ENCODE measurements around the gene HSF5.

The HSF5 gene

GRCh38 chr17:58402047-58402446, 86.2 kb downstream of the HSF5 start:
- no peak overlapping the region for H2BK15ac ChIP-seq (ENCODE audit: low read depth, poor library complexity, severe bottlenecking)
- no peak overlapping the region for H3K27ac ChIP-seq (ENCODE audit: low read length, poor library complexity, severe bottlenecking)
- no peak overlapping the region for H4K8ac ChIP-seq (ENCODE audit: low read length)
- no peaks in the 10 kb centered on the region for H3K4me1 ChIP-seq (ENCODE audit: control insufficient read depth, insufficient read depth, low read depth, low read length)
- H3K9ac ChIP-seq (ENCODE audit: low read length): no peak overlapping the region
- H3K4me2 ChIP-seq (ENCODE audit: low read length, poor library complexity, severe bottlenecking): no peak overlapping the region
- H2BK5ac ChIP-seq (ENCODE audit: low read depth, low read length, poor library complexity, severe bottlenecking): no peak overlapping the region
- H3K23ac ChIP-seq (ENCODE audit: low read length in 2 of 2): no peak overlapping the region
- no peaks in the 10 kb centered on the region for H3K9me3 ChIP-seq (ENCODE audit: control insufficient read depth, low read length)
- H2BK120ac ChIP-seq (ENCODE audit: low read depth, low read length): no peak overlapping the region
- no peaks in the 10 kb centered on the region for H3K79me1 ChIP-seq (replicated peaks; ENCODE audit: low read length, poor library complexity, severe bottlenecking)
- H3K4ac ChIP-seq (ENCODE audit: low read depth in 1 of 2, low read length in 2 of 2): no peak overlapping the region
- peaks cover 9 to 16% of the 10 kb centered on the region in 2 experiments for H3K27me3 ChIP-seq (ENCODE audit: control insufficient read depth in 1 of 2, insufficient read depth in 1 of 2, low read length in 2 of 2)
- H3K36me3 ChIP-seq (ENCODE audit: control insufficient read depth in 1 of 2, insufficient read depth in 2 of 2, low read depth in 1 of 2, low read length in 2 of 2): no peaks in the 10 kb centered on the region
- no peak overlapping the region for H3K14ac ChIP-seq (ENCODE audit: low read length in 2 of 2)
- no peak overlapping the region for H2AFZ ChIP-seq (ENCODE audit: low read depth, low read length)
- H2AK5ac ChIP-seq (ENCODE audit: low read length, severe bottlenecking): no peak overlapping the region
- no peak overlapping the region for H3K18ac ChIP-seq (ENCODE audit: low read depth in 1 of 2, low read length in 2 of 2)
- H3K4me3 ChIP-seq (ENCODE audit: insufficient read depth in 1 of 2, low read depth in 1 of 2, low read length in 2 of 2): no peak overlapping the region
- peak; percentile 13 for DNase-seq
- H2BK12ac ChIP-seq (ENCODE audit: low read length in 2 of 2): no peak overlapping the region
- H4K91ac ChIP-seq (ENCODE audit: low read length): no peak overlapping the region

GRCh38 chr17:58401287-58401686, 86.9 kb downstream of the HSF5 start:
- no peak overlapping the region for H3K4me2 ChIP-seq (ENCODE audit: low read length, poor library complexity, severe bottlenecking)
- no peaks in the 10 kb centered on the region for H3K79me1 ChIP-seq (replicated peaks; ENCODE audit: low read length, poor library complexity, severe bottlenecking)
- H3K14ac ChIP-seq (ENCODE audit: low read length in 2 of 2): no peak overlapping the region
- H2BK5ac ChIP-seq (ENCODE audit: low read depth, low read length, poor library complexity, severe bottlenecking): no peak overlapping the region
- H2BK15ac ChIP-seq (ENCODE audit: low read depth, poor library complexity, severe bottlenecking): no peak overlapping the region
- H3K9ac ChIP-seq (ENCODE audit: low read length): no peak overlapping the region
- no peak overlapping the region for H3K4ac ChIP-seq (ENCODE audit: low read depth in 1 of 2, low read length in 2 of 2)
- no peak overlapping the region for H3K23ac ChIP-seq (ENCODE audit: low read length in 2 of 2)
- H3K18ac ChIP-seq (ENCODE audit: low read depth in 1 of 2, low read length in 2 of 2): no peak overlapping the region
- no peak for DNase-seq
- H4K91ac ChIP-seq (ENCODE audit: low read length): no peak overlapping the region
- no peak overlapping the region for H2AFZ ChIP-seq (ENCODE audit: low read depth, low read length)
- no peak overlapping the region for H4K8ac ChIP-seq (ENCODE audit: low read length)
- no peaks in the 10 kb centered on the region for H3K4me1 ChIP-seq (ENCODE audit: control insufficient read depth, insufficient read depth, low read depth, low read length)
- no peaks in the 10 kb centered on the region for H3K36me3 ChIP-seq (ENCODE audit: control insufficient read depth in 1 of 2, insufficient read depth in 2 of 2, low read depth in 1 of 2, low read length in 2 of 2)
- H3K27ac ChIP-seq (ENCODE audit: low read length, poor library complexity, severe bottlenecking): no peak overlapping the region
- no peaks in the 10 kb centered on the region for H3K9me3 ChIP-seq (ENCODE audit: control insufficient read depth, low read length)
- WGBS: 53% methylated on average over 2 of the region's 2 CpGs
- no peak overlapping the region for H2BK12ac ChIP-seq (ENCODE audit: low read length in 2 of 2)
- no peak overlapping the region for H2BK120ac ChIP-seq (ENCODE audit: low read depth, low read length)
- H3K27me3 ChIP-seq (ENCODE audit: control insufficient read depth in 1 of 2, insufficient read depth in 1 of 2, low read length in 2 of 2): peaks cover 9 to 18% of the 10 kb centered on the region in 2 experiments
- H3K4me3 ChIP-seq (ENCODE audit: insufficient read depth in 1 of 2, low read depth in 1 of 2, low read length in 2 of 2): no peak overlapping the region
- H2AK5ac ChIP-seq (ENCODE audit: low read length, severe bottlenecking): no peak overlapping the region

GRCh38 chr17:58400826-58401225, 87.4 kb downstream of the HSF5 start:
- Histone ChIP-seq H3K23ac (ENCODE audit: low read length in 2 of 2) (no peak overlapping the region), H3K9ac (ENCODE audit: low read length) (no peak overlapping the region), H3K79me1 (replicated peaks; ENCODE audit: low read length, poor library complexity, severe bottlenecking) (no peaks in the 10 kb centered on the region), H2BK15ac (ENCODE audit: low read depth, poor library complexity, severe bottlenecking) (no peak overlapping the region), H3K4me3 (ENCODE audit: insufficient read depth in 1 of 2, low read depth in 1 of 2, low read length in 2 of 2) (no peak overlapping the region), H2BK5ac (ENCODE audit: low read depth, low read length, poor library complexity, severe bottlenecking) (no peak overlapping the region), H4K91ac (ENCODE audit: low read length) (no peak overlapping the region), H3K27me3 (ENCODE audit: control insufficient read depth in 1 of 2, insufficient read depth in 1 of 2, low read length in 2 of 2) (peaks cover 11 to 23% of the 10 kb centered on the region in 2 experiments), H4K8ac (ENCODE audit: low read length) (no peak overlapping the region), H3K4me1 (ENCODE audit: control insufficient read depth, insufficient read depth, low read depth, low read length) (no peaks in the 10 kb centered on the region), H3K18ac (ENCODE audit: low read depth in 1 of 2, low read length in 2 of 2) (no peak overlapping the region), H3K4me2 (ENCODE audit: low read length, poor library complexity, severe bottlenecking) (no peak overlapping the region), H2BK120ac (ENCODE audit: low read depth, low read length) (no peak overlapping the region), H3K14ac (ENCODE audit: low read length in 2 of 2) (no peak overlapping the region), H3K9me3 (ENCODE audit: control insufficient read depth, low read length) (no peaks in the 10 kb centered on the region), H3K4ac (ENCODE audit: low read depth in 1 of 2, low read length in 2 of 2) (no peak overlapping the region), H2BK12ac (ENCODE audit: low read length in 2 of 2) (no peak overlapping the region), H2AFZ (ENCODE audit: low read depth, low read length) (no peak overlapping the region), H3K36me3 (ENCODE audit: control insufficient read depth in 1 of 2, insufficient read depth in 2 of 2, low read depth in 1 of 2, low read length in 2 of 2) (no peaks in the 10 kb centered on the region), H3K27ac (ENCODE audit: low read length, poor library complexity, severe bottlenecking) (no peak overlapping the region), H2AK5ac (ENCODE audit: low read length, severe bottlenecking) (no peak overlapping the region)
- no peak for DNase-seq

GRCh38 chr17:58399974-58400373, 88.2 kb downstream of the HSF5 start:
- no peak overlapping the region for H3K23ac ChIP-seq (ENCODE audit: low read length in 2 of 2)
- H3K27me3 ChIP-seq (ENCODE audit: control insufficient read depth in 1 of 2, insufficient read depth in 1 of 2, low read length in 2 of 2): peaks cover 13 to 27% of the 10 kb centered on the region in 2 experiments
- H3K9ac ChIP-seq (ENCODE audit: low read length): no peak overlapping the region
- H3K4me3 ChIP-seq (ENCODE audit: insufficient read depth in 1 of 2, low read depth in 1 of 2, low read length in 2 of 2): no peak overlapping the region
- no peak overlapping the region for H2BK120ac ChIP-seq (ENCODE audit: low read depth, low read length)
- 96% methylated on average over 3 of the region's 3 CpGs for WGBS
- H2AK5ac ChIP-seq (ENCODE audit: low read length, severe bottlenecking): no peak overlapping the region
- no peak overlapping the region for H2BK12ac ChIP-seq (ENCODE audit: low read length in 2 of 2)
- H3K14ac ChIP-seq (ENCODE audit: low read length in 2 of 2): no peak overlapping the region
- H3K79me1 ChIP-seq (replicated peaks; ENCODE audit: low read length, poor library complexity, severe bottlenecking): no peaks in the 10 kb centered on the region
- no peaks in the 10 kb centered on the region for H3K4me1 ChIP-seq (ENCODE audit: control insufficient read depth, insufficient read depth, low read depth, low read length)
- H2BK15ac ChIP-seq (ENCODE audit: low read depth, poor library complexity, severe bottlenecking): no peak overlapping the region
- H2AFZ ChIP-seq (ENCODE audit: low read depth, low read length): no peak overlapping the region
- no peak overlapping the region for H2BK5ac ChIP-seq (ENCODE audit: low read depth, low read length, poor library complexity, severe bottlenecking)
- no peaks in the 10 kb centered on the region for H3K36me3 ChIP-seq (ENCODE audit: control insufficient read depth in 1 of 2, insufficient read depth in 2 of 2, low read depth in 1 of 2, low read length in 2 of 2)
- H3K9me3 ChIP-seq (ENCODE audit: control insufficient read depth, low read length): no peaks in the 10 kb centered on the region
- no peak overlapping the region for H4K8ac ChIP-seq (ENCODE audit: low read length)
- no peak overlapping the region for H3K4ac ChIP-seq (ENCODE audit: low read depth in 1 of 2, low read length in 2 of 2)
- H3K4me2 ChIP-seq (ENCODE audit: low read length, poor library complexity, severe bottlenecking): no peak overlapping the region
- H4K91ac ChIP-seq (ENCODE audit: low read length): no peak overlapping the region
- no peak for DNase-seq
- no peak overlapping the region for H3K27ac ChIP-seq (ENCODE audit: low read length, poor library complexity, severe bottlenecking)
- H3K18ac ChIP-seq (ENCODE audit: low read depth in 1 of 2, low read length in 2 of 2): no peak overlapping the region
